GM12892 (cell line): ENCODE data around the gene SH3RF1.

Source experiments
- POLR2A ChIP-seq: IDR thresholded peaks from 2 replicates; pipeline ENCODE4 v1.6.1; 2011; ENCODE audit warnings: low read depth, low read length, control low read depth
- POLR2AphosphoS5 ChIP-seq: IDR thresholded peaks from 2 replicates; pipeline ENCODE4 v1.6.1; 2011; ENCODE audit warnings: low read depth, low read length, control low read depth

- TF ChIP-seq POLR2A, result no peak
- no peak for TF ChIP-seq POLR2AphosphoS5
These were observed 95.3 kb downstream of the SH3RF1 start for GRCh38 chr4:169175476-169175875.
